Measurements from ENCODE around the gene PLEKHH3. TPM values are rescaled to one million over a fixed set of nuclear protein-coding genes. Genes with fewer than 3 reads are reported as not detected.

PLEKHH3 gene
- total RNA-seq, 4 donors from 2014 or later: 41.0 to 55.8 (median 55.1) TPM

DNA sequence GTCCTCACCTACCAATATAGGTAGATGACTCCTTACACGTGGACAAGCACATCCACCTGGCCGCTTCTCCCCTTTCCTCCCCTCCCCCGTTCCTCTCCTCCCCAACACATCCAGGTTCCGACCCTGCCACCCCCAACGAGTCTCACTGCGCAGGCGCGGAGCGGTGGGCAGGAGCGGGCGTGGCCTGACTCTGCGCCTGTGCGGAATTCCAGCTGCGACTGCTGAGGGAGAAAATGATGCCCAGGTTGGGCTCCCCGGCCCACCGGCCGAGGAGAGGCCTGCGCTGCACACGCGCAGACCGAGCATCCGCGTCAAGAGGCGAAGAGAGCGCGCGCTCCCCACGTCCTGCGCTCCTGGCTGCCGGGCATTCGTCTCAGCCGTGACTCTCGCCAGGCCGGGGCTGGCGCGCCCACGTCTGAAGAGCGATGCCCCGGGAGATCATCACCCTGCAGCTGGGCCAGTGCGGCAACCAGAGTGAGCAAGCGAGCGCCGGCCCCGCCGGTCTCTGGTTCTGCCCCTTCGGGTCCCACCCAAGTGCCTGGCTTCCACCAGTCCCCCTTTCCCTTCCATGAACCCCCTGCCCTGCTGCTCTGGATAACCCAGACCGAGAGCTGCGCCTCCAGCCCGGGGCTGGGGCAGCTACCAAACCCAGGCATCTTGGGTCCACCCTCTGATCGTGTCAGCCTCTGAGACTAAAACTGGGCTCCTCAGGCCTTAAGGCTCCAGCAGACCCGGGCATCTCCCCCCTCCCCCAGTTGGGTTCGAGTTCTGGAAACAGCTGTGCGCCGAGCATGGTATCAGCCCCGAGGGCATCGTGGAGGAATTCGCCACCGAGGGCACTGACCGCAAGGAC, 17.5 kb downstream of the PLEKHH3 start, which contains the start of gene TUBG2:
TSS of gene TUBG2 (plus strand) at position 206 of the 853 bp plus-strand sequence. CDS start at position 426, 220 bp downstream.
- DNase-seq: no peak
- peaks cover 0 to 31% (median 0%) of the 10 kb centered on the region in 3 donors for H3K36me3 ChIP-seq
- peaks cover 6 to 41% (median 14%) of the 10 kb centered on the region in 3 donors for H3K4me1 ChIP-seq
- H3K27me3 ChIP-seq: no peaks in the 10 kb centered on the region
- H3K27ac ChIP-seq: peak within 1 kb of the TSS; percentile 73 to 88 (median 80)
- H3K9me3 ChIP-seq: no peaks in the 10 kb centered on the region
- TF ChIP-seq, protein P1, sequence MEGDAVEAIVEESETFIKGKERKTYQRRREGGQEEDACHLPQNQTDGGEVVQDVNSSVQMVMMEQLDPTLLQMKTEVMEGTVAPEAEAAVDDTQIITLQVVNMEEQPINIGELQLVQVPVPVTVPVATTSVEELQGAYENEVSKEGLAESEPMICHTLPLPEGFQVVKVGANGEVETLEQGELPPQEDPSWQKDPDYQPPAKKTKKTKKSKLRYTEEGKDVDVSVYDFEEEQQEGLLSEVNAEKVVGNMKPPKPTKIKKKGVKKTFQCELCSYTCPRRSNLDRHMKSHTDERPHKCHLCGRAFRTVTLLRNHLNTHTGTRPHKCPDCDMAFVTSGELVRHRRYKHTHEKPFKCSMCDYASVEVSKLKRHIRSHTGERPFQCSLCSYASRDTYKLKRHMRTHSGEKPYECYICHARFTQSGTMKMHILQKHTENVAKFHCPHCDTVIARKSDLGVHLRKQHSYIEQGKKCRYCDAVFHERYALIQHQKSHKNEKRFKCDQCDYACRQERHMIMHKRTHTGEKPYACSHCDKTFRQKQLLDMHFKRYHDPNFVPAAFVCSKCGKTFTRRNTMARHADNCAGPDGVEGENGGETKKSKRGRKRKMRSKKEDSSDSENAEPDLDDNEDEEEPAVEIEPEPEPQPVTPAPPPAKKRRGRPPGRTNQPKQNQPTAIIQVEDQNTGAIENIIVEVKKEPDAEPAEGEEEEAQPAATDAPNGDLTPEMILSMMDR (IDR thresholded peaks at IDR 0.05): peak in 1 of 6 experiments; percentile 3
- TF ChIP-seq POLR2A (IDR thresholded peaks at IDR 0.05): peak in 2 of 4 donors; percentile 48 to 73
- WGBS, 2 donors: 0% methylated on average over 5 to 14 of the region's 59 CpGs
- intact Hi-C loops (cut with DNase I): no loop called here
- peak within 1 kb of the TSS; percentile 61 to 85 (median 63) for H3K4me3 ChIP-seq

DNA sequence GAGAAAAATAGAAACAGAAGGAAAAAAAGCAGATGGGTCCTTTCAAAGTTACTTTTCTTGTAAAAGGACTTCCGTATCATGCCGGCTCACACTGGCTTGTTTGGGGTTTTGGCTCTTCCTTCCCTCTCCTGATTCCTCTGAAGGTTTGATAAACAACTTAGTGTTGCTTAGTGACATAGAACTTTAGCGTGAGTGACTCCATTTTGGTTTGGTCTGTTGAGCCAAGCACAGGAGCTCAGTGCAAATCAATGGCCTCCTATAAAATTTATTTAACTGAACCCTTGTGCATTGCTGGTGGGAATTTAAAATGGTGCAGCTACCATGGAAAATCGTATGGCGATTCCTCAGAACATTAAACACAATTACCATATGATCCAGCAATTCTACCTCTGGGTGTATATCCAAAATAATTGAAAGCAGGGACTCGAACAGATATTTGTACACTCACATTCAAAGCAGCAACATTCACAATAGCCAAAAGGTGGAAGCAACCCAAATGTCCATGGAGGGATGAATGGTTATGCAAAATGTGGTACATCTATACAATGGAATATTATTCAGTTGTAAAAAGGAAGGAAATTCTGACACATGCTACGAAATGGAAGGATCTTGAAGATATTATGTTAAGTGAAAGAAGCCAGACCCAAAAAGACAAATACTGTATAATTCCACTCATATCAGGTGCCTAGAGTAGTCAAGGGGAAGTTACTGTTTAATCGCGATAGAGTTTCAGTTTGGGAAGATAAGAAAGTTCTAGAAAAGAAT, 18.8 kb downstream of the PLEKHH3 start:
- WGBS, 2 donors: 77 to 86% methylated on average over 9 of the region's 9 CpGs
- no peak for TF ChIP-seq POLR2A (IDR thresholded peaks at IDR 0.05)
- TF ChIP-seq, protein P1 (IDR thresholded peaks at IDR 0.05): no peak
- no peaks in the 10 kb centered on the region for H3K27me3 ChIP-seq
- H3K27ac ChIP-seq: no peak overlapping the region
- no peak for DNase-seq
- H3K4me1 ChIP-seq: peaks cover 16 to 54% (median 23%) of the 10 kb centered on the region in 3 donors
- H3K9me3 ChIP-seq: no peaks in the 10 kb centered on the region
- H3K4me3 ChIP-seq: no peak overlapping the region
- H3K36me3 ChIP-seq: peaks cover 0 to 18% (median 0%) of the 10 kb centered on the region in 3 donors
- intact Hi-C loops (cut with DNase I): no loop called here

DNA sequence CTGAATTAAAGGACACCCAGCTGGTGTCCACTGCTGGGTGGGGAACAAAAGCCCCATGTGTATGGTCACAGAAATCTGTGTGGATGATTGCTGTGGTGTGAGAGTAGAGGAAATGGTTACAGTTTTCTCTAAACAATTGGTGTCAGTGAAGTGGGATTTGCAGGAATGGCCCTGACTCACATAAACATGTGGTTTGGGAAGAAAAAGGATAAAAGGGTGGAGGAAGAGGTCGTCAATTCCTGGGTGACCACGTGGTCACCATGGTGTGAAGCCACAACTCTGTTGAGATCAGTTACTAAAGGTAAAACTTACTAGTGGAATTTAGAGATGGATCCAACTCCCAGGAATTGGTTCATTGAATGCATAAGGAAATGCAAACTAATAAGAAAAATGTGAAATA, 21.3 kb downstream of the PLEKHH3 start:
- H3K36me3 ChIP-seq: no peaks in the 10 kb centered on the region
- TF ChIP-seq, protein P1 (IDR thresholded peaks at IDR 0.05): no peak
- TF ChIP-seq POLR2A (IDR thresholded peaks at IDR 0.05): no peak
- peaks cover 16 to 44% (median 19%) of the 10 kb centered on the region in 3 donors for H3K4me1 ChIP-seq
- H3K27me3 ChIP-seq: no peaks in the 10 kb centered on the region
- no peak overlapping the region for H3K4me3 ChIP-seq
- intact Hi-C loops (cut with DNase I): no loop called here
- peak overlapping the region in 1 of 4 donors; percentile 55 for H3K27ac ChIP-seq
- no peak for DNase-seq
- H3K9me3 ChIP-seq: no peaks in the 10 kb centered on the region
- 68 to 85% methylated on average over 2 of the region's 2 CpGs for WGBS, 2 donors

DNA sequence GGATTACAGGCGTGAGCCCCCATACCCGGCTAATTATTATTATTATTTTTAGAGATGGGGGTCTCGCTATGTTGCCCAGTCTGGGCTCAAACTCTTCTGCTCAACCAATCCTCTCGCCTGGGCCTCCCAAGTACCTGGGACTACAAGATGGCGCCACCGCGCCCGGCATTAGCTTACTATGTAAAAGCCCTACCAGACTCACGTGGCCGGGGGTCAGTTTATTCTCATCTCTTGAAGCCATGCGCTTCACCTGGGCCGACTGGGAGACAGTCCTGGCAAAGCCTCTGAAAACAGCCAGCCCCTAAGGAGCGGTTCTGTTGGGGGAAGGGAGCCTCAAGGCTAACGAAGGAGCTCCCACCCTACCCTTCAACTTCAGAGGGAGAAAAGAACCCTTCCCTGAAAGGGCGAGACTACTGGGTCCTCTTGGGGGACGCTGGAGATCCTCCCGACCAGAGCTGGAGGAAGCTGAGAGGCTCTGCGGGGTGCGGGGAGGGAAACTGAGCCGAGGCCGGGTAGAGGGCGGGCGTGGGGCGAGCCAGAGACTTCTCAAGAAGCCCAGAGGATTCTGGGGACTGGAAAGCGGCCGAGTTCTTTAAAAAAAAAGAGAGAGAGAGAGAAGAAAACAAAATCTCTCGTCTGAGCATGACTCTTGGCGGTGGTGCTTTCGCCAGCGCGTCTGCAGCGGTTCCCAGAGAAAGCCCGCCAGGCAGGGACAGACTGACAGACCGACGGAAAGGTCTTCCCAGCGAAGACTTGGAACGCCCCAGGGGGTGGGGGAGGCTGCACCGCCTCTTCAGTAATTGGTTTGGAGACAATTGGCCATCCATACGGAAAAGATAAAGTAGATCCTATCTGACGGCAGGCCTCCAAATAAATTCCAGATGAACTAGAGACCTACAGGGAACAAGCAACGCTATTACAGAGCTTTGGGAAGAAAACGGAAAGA, 23.3 kb downstream of the PLEKHH3 start:
- H3K27me3 ChIP-seq: no peaks in the 10 kb centered on the region
- peak overlapping the region; percentile 15 to 58 (median 41) for H3K4me3 ChIP-seq
- peak overlapping the region; percentile 75 to 87 (median 81) for H3K27ac ChIP-seq
- H3K36me3 ChIP-seq: no peaks in the 10 kb centered on the region
- TF ChIP-seq, protein P1 (IDR thresholded peaks at IDR 0.05): no peak
- TF ChIP-seq POLR2A (IDR thresholded peaks at IDR 0.05): no peak
- DNase-seq: no peak
- WGBS, 2 donors: 30 to 39% methylated on average over 28 to 33 of the region's 42 CpGs
- no peaks in the 10 kb centered on the region for H3K9me3 ChIP-seq
- intact Hi-C loops (cut with DNase I): no loop called here
- peaks cover 10 to 25% (median 11%) of the 10 kb centered on the region in 3 donors for H3K4me1 ChIP-seq

All from esophagus squamous epithelium (tissue), 5 donors.